ENCODE data around the gene KCNK7.
"Not testable (repeated sequence)": the region's sequence is repeated elsewhere in the genome, so short reads cannot be mapped to it uniquely, and the experiment has no call there.

The KCNK7 gene, protein sequence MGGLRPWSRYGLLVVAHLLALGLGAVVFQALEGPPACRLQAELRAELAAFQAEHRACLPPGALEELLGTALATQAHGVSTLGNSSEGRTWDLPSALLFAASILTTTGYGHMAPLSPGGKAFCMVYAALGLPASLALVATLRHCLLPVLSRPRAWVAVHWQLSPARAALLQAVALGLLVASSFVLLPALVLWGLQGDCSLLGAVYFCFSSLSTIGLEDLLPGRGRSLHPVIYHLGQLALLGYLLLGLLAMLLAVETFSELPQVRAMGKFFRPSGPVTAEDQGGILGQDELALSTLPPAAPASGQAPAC

DNA sequence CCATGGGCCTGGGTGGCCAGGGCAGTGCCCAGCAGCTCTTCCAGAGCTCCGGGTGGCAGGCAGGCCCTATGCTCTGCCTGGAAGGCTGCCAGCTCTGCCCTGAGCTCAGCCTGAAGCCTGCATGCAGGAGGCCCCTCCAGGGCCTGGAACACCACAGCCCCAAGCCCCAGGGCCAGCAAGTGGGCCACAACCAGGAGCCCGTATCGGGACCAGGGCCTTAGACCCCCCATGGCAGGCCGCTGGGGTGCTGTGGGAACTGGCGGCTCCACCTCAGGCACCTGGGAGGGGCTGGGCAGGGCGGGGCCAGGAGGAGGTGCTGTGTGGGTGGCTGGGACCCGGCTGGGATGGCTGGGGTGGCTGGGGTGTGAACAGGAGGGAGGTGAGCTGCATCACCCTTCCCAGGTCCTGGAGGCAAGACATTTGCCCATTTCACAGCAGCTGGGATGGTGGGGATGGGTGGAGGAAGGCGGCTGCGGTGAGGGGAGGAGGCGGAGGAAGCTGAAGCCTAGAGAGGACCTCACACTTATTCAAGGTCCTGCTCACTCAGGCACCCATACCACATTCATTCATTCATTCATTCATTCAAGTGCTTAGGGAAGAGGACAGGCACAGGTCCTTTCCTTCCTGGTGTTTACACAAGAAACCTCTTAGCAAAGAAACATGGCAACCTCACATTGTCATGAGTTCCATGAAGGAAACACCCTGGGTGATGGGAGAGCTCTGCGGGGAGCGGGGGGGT is at the start of gene KCNK7:
Gene KCNK7, minus strand, starts transcription at position 258 of the 739 bp plus-strand sequence. Its CDS starts 28 bp downstream, at position 230.
- no peak for DNase-seq (ENCODE audit: low read depth)
- H3K4me3 ChIP-seq (ENCODE audit: low read depth, low read length): no peak within 1 kb of the TSS

DNA sequence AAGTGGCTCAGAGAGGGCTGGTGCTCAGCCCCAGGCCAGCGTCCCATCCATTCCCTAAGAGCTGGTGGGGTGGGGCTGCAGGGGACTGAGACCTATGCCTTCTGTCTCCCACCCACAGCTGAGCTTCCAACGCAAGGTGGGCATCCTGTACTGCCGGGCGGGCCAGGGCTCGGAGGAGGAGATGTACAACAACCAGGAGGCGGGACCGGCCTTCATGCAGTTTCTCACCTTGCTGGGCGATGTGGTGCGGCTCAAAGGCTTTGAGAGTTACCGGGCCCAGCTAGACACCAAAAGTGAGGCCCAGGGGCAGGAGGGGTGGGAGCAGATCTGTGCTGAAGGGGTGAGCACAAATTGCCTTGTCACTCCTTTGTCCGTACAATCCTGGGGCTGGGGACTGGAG is 49.2 kb upstream of the KCNK7 start:
- no peak overlapping the region for H3K4me3 ChIP-seq (ENCODE audit: low read depth, low read length)
- no peak for DNase-seq (ENCODE audit: low read depth)

DNA sequence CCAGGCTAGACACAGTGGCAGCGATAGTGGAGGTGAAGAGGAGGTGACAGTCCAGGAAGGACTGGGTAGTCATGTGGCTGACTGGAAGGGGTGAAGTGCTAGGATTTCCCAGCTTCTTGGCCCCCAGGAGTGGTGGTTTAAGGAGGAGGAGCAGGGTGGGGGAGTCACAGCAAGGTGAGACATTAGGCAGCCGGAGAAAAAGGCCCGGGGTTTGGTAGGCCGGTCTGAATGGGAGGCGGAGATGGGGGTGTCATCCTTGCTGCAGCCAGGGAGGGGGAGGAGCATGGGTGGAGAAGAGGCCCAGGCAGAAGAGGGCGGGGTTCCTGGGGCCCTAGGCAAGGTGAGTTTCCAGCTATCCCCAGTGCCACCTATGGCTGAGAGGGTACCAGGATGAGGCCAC is 48.4 kb upstream of the KCNK7 start:
- DNase-seq (ENCODE audit: low read depth): no peak

DNA sequence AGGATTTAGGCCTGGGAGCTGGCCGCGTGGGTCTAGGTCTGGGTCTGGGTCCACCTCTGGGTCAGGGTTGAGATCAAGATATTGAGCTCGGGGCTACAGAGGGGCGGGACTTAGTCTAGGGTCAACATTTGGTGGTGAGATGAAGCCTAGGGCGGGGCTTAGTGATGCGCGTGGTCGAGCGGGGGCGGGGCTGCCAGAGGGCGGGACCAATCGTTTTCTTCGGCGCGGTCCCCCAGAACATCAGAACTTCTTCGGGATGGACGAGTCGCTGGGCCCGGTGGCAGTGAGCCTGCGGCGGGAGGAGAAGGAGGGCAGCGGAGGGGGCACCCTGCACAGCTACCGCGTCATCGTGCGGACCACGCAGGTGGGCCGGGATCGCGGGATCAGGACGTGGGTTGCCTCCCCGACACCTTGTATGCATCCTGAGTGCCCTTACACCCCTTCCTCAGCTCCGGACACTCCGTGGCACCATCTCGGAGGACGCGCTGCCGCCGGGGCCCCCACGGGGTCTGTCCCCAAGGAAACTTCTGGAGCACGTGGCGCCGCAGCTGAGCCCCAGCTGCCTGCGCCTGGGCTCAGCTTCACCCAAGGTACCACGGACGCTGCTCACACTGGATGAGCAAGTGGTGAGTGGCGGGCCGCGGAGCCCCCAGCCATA is 46.5 kb upstream of the KCNK7 start:
- no peak overlapping the region for H3K4me3 ChIP-seq (ENCODE audit: low read depth, low read length)
- DNase-seq (ENCODE audit: low read depth): no peak

More for the DNA sequence above, 48.4 kb upstream of the KCNK7 start:
- H3K4me3 ChIP-seq (ENCODE audit: low read depth, low read length): no peak overlapping the region

DNA sequence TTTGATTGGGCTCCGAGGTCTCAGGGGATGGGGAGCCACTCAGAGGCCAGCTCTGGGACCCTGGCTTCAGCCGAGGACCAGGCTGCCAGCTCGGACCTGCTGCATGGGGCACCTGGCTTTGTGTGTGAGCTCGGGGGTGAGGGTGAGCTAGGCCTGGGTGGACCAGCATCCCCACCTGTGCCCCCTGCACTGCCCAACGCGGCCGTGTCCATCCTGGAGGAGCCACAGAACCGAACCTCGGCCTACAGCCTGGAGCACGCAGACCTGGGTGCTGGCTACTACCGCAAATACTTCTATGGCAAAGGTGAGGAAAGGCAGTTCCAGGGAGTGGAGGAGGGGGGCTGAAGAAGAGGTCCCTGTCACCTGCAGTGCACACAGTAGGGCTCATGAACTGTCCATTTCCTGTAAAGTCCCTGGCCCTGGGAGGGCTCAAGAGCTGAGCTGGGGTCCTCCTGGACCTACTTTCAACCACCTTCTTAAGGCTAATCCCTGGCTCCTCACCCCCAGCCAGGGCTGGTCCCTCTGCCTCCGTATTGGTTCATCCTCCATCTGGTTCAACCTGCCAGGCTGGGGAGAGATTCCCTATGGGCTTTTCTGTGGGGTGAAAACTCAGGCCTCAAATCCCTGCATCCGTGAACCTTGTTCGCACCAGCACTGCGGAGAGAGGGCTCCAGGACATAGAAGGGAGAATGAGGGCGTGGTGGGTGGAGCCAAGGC is 45.9 kb upstream of the KCNK7 start:
- DNase-seq (ENCODE audit: low read depth): no peak
- H3K4me3 ChIP-seq (ENCODE audit: low read depth, low read length): no peak overlapping the region

DNA sequence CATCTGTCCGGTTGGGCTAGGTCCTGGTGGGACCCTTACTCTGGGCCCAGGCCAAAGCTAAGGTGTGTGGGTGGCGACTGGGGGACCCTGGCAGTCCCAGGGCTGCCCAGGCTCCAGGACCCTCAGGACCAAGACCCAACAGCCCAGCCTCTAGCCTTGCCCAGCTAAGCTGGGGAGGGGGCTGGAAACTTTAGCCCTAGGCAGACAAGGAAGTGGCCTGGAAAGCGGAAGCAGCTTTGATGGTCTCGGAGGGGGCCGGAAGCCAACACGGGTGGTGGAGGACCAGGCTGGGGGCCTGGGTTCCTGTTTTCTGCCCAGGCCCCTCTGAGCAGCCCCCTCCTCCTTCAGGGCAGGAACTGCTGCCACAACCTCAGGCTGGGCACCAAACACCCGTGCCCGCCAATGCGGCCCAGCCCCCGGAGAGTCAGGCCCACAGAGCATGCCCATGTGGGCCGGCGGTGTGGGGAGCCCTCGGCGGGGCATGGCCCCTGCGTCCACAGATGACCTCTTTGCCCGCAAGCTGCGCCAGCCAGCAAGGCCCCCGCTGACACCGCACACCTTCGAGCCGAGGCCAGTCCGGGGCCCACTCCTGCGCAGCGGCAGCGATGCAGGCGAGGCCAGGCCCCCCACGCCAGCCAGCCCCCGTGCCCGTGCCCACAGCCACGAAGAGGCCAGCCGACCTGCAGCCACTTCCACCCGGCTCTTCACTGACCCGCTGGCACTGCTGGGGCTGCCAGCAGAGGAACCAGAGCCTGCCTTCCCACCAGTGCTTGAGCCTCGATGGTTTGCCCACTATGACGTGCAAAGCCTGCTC is 45.1 kb upstream of the KCNK7 start:
- H3K4me3 ChIP-seq (ENCODE audit: low read depth, low read length): no peak overlapping the region
- no peak for DNase-seq (ENCODE audit: low read depth)

DNA sequence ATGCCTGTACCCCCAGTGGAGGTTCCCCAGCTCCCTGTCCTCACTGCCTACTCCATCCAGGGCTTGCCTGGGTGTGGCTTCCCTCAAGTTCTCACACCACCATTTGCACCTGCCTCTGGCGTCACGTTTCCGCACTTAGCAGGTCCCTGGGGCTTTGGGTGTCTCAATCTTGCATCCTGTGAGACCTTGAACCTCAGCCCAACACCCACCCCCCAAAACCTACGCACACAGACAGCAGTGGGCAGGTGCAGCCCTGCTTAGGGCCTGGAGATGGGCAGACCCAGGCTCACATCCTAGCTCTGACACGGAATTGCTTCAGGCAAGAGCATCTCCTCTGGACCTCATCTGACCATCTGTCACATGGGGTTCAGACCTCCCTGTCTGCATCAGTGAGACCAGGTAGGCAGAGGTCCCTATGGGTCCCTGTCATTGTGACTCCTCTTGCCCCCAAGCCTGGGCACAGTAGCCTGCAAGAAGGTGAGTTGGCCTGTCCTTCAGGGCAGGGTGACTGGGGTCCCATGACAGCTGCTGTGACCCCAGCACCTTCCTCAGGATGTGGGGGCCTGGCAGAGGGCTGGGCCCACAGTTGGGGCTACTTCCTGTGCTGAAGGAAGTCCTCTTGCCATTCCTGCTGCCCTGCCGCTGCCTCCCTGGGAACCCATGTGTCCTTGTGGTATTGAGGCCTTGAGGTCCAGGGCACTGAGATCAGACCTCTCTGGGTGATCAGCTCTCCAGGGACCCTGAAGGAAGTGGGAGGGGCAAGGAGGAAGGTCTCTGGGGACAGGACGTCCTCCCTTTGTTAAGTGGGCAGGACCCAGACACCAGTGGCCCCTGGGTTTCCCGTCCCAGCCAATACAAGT is 44.3 kb upstream of the KCNK7 start:
- no peak overlapping the region for H3K4me3 ChIP-seq (ENCODE audit: low read depth, low read length)
- DNase-seq (ENCODE audit: low read depth): no peak

DNA sequence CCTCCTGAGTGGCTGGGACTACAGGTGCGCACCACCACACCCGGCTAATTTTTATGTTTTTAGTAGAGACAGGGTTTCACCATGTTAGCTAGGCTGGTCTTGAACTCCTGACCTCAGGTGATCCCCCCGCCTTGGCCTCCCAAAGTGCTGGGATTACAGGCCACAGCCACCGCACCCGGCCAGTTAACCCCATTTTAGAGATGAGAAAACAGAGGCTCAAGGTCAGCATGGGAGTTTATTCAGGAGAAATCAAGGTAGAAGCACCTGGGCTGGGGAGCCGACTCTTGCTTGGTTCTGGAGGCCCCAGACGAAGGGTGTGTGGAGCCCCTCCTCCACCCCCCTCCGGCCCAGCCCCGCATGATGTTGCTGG is 43.6 kb upstream of the KCNK7 start:
- H3K4me3 ChIP-seq (ENCODE audit: low read depth, low read length): not testable (repeated sequence)

DNA sequence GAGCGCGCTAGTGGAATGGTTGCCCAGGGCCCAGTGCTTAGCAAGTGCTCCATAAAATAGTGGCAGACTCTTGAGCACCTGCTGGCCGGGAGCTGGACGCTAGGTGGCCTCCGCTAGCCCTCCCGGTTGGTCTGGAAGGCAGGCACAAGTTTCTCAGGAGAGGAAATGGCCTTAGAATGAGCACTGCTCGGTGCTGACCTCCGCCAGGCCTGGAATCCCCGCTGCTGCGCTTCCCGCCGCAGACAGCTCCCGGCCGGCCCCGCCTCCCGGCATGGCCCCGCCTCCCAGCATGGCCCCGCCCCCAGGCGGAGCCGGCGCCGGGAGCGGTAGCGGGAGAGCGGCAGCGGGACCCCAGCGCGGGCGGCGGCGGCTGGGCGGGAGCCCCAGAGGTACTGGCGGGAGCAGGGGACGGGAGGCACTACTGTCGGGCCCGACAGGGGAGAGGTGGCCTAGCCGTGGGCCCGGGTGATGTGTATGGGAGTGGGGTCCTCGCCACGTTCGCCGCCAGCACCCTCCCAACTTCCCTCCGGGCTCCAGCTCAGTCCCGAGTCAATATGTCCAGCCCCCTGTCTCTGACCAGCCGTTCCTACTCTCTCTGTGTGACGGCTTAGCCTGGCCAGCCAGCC is 42.3 kb upstream of the KCNK7 start, which contains the start of gene SIPA1:
Gene SIPA1, plus strand, starts transcription at position 308 of the 626 bp plus-strand sequence. CDS start 2,821 bp downstream, outside the sequence.
- DNase-seq (ENCODE audit: low read depth): peak; percentile 58
- H3K4me3 ChIP-seq (ENCODE audit: low read depth, low read length): peak within 1 kb of the TSS; percentile 70

More for the DNA sequence above, 43.6 kb upstream of the KCNK7 start:
- not testable (repeated sequence) for DNase-seq (ENCODE audit: low read depth)

DNA sequence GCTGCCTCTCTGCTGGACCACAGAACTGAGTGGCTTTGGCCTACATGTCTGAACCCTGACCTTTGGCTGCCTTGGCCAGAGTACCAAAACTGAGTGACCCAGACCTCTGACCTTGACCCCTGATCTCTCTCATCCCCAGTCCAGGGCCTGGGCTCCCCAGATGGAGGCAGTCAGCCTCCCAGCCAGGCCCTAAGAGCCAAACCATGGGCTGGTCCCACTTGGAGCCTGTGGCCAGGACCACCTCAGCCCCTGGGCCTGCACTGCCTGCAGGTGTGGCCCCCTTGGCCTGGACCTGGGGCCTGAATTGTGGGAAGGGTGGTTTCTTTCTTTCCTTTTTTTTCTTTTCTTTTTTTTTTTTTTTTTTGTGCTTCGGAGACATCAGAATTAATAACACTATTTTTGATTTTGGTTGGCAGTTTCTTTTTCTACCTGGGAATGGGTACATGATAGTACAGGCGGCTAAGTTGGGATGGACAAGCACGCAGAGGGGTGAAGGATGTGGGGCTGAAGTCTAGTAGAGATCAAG is 41.5 kb upstream of the KCNK7 start:
- no peak overlapping the region for H3K4me3 ChIP-seq (ENCODE audit: low read depth, low read length)
- DNase-seq (ENCODE audit: low read depth): no peak

DNA sequence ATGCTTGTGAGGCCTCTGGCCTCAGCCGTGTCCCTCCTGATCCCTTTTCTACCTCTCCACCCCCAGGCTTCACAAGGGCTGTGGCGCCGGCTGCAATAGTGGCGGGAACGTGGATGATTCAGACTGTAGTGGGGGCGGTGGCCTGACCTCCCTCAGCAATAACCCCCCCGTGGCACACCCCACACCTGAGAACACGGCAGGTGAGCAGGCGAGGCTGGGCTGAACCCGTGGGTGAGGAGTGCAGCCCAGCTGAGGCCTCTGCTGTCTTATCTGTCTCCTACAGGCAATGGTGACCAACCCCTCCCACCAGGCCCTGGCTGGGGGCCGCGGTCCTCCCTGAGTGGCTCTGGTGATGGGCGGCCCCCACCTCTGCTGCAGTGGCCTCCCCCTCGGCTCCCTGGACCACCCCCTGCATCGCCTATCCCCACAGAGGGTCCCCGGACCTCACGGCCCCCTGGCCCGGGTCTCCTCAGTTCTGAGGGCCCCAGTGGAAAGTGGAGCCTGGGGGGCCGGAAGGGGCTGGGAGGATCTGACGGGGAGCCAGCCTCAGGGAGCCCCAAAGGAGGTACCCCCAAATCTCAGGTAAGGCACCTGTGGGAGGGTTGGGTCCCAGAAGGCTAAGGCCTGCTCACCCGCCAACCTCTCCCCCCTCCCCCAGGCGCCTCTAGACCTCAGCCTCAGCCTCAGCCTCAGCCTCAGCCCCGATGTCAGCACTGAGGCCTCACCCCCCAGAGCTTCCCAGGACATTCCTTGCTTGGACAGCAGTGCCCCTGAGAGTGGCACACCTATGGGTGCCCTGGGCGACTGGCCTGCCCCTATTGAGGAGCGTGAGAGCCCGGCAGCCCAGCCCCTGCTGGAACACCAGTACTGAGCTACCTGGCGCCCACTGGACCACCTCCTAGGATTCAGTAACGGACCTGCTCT is 40.8 kb upstream of the KCNK7 start:
- no peak for DNase-seq (ENCODE audit: low read depth)
- no peak overlapping the region for H3K4me3 ChIP-seq (ENCODE audit: low read depth, low read length)

DNA sequence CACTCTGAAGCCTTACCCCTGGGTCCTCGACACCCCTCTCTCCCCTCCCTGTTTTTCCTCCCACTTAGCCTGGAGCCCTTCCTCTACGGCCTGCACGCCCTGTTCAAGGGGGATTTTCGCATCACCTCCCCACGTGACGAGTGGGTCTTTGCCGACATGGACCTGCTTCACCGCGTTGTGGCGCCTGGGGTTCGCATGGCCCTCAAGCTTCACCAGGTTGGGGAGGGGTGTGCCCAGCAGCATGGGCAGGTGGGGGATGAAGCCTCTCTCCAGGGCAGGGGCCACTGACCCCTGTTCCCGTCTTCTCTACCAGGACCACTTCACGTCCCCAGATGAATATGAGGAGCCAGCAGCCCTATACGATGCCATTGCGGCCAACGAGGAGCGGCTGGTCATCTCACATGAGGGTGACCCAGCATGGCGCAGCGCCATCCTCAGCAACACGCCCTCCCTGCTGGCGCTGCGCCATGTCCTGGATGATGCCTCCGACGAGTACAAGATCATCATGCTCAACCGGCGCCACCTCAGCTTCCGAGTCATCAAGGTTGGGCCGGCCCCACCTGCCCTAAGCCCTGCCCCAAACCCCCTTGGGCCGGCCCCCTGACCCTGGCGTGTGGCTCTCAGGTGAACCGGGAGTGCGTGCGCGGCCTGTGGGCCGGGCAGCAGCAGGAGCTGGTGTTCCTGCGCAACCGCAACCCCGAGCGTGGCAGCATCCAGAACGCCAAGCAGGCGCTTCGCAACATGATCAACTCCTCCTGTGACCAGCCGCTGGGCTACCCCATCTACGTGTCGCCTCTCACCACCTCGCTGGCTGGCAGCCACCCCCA is 39.5 kb upstream of the KCNK7 start:
- H3K4me3 ChIP-seq (ENCODE audit: low read depth, low read length): no peak overlapping the region
- DNase-seq (ENCODE audit: low read depth): no peak

DNA sequence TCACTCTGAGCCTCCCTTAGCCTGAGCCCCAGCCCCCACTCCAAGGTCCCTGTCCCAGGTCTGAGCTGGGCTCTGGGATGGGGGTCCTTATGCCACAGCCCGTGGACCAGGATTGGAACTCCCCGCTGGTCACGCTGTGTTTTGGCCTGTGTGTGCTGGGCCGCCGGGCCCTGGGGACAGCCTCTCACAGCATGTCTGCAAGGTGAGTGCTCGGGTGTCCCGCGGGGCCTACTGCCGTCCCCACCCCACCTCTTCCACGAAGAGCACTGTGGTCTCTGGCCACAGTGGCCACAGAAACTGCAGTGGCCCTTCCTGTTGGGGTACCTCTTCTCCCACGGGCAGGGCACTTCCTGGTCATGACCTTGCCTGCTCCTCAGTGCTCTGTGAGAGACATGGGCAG is 38.8 kb upstream of the KCNK7 start:
- no peak overlapping the region for H3K4me3 ChIP-seq (ENCODE audit: low read depth, low read length)
- DNase-seq (ENCODE audit: low read depth): no peak

DNA sequence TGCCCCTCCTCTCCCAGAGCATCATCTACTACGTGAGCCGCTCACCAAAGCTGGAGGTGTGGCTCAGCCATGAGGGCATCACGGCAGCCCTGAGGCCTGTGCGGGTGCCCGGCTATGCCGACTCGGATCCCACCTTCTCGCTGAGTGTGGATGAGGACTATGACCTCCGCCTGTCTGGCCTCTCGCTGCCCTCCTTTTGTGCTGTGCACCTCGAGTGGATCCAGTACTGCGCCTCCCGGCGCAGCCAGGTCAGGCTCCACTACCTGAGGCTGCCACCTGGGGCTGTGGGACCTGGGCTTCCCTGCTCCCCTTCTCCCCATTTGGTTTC is 38.5 kb upstream of the KCNK7 start:
- no peak for DNase-seq (ENCODE audit: low read depth)
- no peak overlapping the region for H3K4me3 ChIP-seq (ENCODE audit: low read depth, low read length)

DNA sequence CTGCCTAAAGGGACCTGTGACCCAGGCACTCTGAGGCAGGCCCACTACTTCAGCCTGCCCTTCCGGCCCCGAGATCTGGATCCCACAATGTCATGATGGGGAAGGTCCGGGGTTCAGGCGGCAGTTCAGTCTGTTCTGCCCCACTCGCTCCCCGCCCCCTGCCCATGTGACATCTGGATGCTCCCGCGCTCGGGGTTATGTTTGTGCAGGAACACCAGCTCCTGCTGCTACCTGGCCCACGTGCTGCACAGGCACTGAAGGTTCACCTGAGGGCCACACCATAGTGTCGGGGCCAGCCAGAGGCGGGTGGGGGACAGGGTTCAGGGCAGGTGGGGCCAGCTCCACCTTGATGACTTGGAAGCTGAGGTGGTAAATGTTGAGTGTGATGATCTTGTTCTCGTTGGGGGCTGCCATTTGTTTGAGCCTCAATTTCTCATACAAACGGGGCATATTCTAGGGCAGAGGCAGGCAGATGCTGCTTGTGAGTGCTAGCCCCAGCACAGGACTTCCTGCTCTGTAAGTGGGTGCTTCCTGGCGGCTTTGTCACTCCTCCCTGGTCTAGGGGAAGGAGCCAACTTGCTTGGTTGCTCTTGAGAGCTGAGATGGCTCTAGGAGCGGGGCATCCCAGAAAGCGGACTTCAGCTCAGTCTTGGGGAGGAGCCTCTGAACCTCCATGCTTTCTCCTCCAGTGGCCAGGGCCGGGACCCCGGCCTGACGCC is 37.9 kb upstream of the KCNK7 start:
- DNase-seq (ENCODE audit: low read depth): no peak
- no peak overlapping the region for H3K4me3 ChIP-seq (ENCODE audit: low read depth, low read length)

All from skeletal muscle cell (primary cell).